HG03571 (cell line): ENCODE data around the gene ANKRD53.
A peak's percentile ranks its signal among the peaks of the same experiment; 100 is the strongest.

ENCODE experiments used
- ATAC-seq: cut with Tn5 transposase; IDR thresholded peaks from one replicate; pipeline ENCODE4 v1.9.1; 2021; ENCODE audit not compliant: unreplicated experiment

The ANKRD53 gene

GRCh38 chr2:70964596-70965386 lies 13.6 kb upstream of the ANKRD53 start:
- ATAC-seq: peak; percentile 59

- ATAC-seq: no peak
Observed at GRCh38 chr2:70965506-70965905, 12.9 kb upstream of the ANKRD53 start.

- ATAC-seq: no peak
Observed at GRCh38 chr2:70966681-70967080, 11.7 kb upstream of the ANKRD53 start.

DNA sequence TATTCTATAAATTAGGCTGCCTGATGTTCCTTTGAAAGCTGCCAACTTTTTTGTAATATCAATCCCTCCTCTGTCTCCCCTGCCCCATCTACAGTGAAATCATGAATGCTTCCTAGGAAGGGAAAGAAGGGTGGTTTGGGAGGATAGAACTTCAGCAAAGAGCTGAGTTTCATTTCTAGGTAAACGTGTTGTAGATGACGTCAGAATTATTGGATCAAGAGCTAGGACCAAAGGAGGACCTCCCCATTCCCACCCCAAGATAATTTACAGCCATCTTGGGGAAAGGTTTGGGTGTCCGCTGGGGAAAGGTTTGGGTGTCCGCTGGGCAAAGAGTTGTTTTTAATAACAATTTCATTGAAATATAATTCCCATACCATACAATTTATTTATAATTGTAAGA lies 11.2 kb upstream of the ANKRD53 start:
- no peak for ATAC-seq

DNA sequence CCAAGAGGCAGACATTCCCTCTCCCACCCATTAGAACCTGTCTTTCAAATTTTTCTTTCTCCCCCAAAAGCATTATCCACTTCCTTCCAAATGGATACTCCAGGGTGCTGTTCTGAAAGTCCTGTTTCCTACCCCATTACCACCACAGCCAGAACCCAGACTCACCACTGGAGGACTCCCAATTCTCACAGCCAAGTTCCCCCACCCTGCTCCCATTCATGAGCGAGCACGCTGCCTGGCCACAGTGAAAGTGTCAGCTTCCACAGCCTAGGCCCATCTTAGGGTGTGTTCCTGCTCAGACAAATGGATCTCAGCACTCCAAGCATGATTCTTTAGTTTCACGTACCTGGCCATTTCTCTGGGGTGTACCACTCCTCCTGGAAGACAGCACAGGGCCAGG lies 3.8 kb upstream of the ANKRD53 start:
- no peak for ATAC-seq

GRCh38 chr2:70975237-70975636 lies 3.2 kb upstream of the ANKRD53 start:
- no peak for ATAC-seq

GRCh38 chr2:70977605-70978205 lies 725 bp upstream of the ANKRD53 start:
- no peak for ATAC-seq

DNA sequence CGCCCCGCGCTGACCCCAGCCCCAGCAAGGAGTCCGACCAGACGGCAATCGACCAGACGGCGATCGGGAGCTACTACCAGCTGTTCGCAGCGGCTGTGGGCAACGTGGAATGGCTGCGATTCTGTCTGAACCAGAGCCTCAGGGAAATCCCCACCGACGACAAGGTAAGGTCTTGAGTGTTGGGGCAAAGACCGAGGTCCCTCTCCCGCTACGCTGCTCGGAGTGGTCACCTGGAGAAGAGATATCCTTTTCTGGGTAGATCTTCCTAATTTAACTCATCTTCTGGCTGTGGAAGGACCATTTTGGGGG lies 704 bp downstream of the ANKRD53 start:
- no peak for ATAC-seq

- ATAC-seq: no peak
Observed at GRCh38 chr2:70979626-70980025, 1.2 kb downstream of the ANKRD53 start.

DNA sequence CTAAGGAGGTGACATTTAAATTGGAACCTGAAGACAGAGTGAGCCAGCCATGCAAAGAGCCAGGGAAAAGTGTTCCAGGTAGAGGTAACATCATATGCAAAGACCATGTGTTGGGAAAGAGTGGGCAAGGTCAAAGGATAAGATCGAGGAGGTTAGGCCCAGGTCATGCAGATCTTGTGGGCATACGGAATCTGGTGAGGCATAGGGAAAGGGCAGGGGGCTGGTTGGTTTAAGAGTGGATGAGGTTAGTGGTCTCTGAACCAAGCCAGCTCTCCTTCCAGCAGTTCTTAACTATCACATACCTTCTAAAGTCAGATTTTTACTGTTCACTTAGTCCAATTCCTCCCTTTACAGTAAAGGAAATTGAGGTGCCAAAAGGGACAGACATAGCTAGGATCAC lies 3.0 kb downstream of the ANKRD53 start:
- no peak for ATAC-seq

- ATAC-seq: no peak
Observed at GRCh38 chr2:70981866-70982810, 3.7 kb downstream of the ANKRD53 start.

- ATAC-seq: no peak
Observed at GRCh38 chr2:70982971-70983370, 4.5 kb downstream of the ANKRD53 start.

DNA sequence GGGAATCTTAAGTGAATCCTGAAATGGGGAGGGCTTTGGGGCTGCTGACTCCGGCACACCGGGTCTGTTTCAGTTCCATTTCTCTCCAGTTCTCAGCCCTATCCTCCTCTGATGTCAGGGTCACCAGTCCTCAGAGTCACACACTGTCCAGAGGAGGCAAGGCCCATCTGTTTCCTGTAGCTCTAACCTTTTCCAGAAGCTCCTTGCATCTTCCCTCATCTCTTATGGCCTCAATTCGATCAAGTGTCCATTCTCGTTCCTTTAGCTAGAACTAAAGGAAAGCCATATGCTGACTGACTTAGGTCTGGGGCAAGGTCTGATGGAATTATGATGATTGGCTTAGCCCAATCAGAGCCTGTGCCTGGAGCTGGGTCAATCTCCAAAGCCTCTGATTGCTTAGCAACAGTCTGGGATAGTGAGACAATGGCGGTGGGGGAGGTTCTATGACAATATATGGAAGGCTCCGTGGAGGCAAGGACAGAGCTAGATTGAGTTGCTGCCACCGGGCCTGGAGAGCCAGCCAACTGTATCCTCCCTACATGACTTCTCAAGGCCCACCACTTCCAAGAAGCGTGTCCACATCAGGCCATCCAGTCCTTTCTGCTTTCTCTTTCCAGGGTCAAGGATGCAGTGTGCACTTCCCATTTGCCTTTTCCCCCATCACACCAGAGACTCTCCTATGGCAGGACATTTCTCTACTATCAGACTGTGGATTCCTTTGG lies 5.2 kb downstream of the ANKRD53 start:
- no peak for ATAC-seq

DNA sequence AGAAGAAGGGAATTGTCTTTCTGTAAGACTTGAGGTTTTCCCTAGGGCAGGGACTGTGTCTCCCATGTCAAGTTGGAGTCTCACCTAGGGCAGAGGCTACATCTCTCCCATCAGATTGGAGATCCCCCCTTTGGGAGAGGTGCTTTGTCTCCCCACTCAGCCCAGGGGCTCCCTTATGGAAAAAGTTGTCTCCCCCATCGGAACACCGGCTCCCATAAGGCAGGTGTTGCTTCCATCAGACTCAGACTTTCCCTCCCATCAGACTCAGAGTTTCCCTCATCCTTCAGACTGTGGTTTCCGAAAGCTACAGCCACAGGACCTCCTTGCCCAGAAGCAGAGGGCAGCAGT lies 5.8 kb downstream of the ANKRD53 start:
- no peak for ATAC-seq

GRCh38 chr2:70984576-70985282 lies 6.3 kb downstream of the ANKRD53 start:
- ATAC-seq: peak; percentile 86

- ATAC-seq: no peak
Observed at GRCh38 chr2:70985283-70985688, 6.9 kb downstream of the ANKRD53 start.

DNA sequence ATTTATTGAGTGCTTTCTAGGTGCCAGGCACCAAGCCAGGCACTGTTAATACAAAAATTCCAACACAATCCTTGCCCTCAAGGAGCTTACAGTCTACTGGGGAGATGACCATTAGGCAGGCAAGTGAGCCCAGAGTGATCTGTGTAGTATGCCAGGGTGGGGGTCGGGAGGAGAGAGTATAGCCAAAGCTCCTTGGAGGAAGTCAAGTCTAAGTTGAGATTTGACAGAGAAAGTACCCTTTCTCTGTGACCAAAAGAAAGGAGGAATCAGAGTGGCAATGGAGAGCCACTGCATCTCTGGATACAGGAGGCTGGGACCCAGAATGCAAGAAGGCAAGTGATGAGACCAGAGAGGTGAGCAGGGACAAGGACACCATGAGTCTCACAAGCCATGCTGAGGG lies 7.5 kb downstream of the ANKRD53 start:
- ATAC-seq: no peak

DNA sequence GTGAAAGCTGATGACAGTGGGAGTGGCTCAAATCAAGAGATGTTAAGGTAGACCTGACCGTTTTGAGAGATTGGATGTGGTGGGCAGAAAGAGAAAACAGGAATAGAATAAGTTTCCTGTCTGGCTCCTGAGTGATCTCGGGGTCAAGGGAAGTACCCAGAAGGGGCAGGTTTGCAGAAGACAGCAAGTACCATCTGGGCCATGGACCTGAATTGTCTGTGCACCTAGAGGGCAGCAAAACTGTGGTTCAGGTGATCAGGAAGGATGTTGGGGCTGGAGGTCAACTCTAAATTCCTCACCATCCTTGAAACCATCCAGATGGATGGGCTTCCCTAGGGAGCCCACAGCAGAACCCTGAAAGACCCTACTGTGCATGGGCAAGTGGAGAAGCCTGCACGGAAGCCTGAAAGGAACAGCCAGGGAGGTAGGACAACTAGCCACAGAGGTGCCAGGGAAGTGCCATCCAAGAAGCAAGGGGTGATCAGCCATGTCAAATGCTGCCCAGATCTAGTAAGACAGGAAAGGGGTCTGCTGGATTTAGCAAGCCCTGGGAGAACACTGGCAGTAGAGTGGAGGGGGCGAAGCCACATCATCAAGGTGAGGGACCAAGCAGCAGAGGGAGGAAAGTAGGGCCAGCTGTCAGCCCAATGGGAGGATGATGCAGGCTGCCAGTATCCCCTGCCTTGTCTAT lies 8.2 kb downstream of the ANKRD53 start:
- ATAC-seq: no peak

DNA sequence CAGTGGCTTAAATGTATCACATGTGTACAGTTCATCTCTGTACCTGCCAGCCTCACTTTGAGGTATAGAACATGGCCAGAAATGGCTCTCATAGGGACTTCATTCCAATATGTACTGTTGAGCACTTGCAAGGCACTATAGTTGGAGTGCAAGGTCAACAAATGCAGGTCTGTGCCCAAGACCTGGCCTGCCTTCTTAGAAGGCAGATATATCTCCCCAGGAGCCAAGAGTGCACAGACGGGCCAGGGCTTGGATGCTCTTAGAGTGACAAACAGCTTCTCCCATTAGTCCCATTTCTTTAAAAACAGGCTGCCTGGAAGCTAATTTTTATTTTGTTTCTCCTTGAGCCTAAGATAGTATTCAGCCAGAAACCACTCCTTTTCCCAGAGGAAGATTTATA lies 9.0 kb downstream of the ANKRD53 start:
- ATAC-seq: no peak

GRCh38 chr2:70988151-70988550 lies 9.7 kb downstream of the ANKRD53 start:
- ATAC-seq: no peak
